GM23248 (cell line): ENCODE data around the gene PCBP1.

ENCODE experiments used
- EZH2 ChIP-seq: fragments of 200-600 bp; sonication (generic); IDR thresholded peaks from 2 replicates; pipeline ENCODE4 v1.6.1; 2018; ENCODE audit warnings: antibody characterized with exemption, mild to moderate bottlenecking; ENCODE audit not compliant: insufficient read depth, poor library complexity, severe bottlenecking
- EZH2phosphoT487 ChIP-seq: fragments of 200-600 bp; sonication (generic); IDR thresholded peaks from 2 replicates; pipeline ENCODE4 v1.6.1; 2018; ENCODE audit warnings: antibody characterized with exemption, moderate library complexity, mild to moderate bottlenecking, low read depth; ENCODE audit not compliant: insufficient read depth

DNA sequence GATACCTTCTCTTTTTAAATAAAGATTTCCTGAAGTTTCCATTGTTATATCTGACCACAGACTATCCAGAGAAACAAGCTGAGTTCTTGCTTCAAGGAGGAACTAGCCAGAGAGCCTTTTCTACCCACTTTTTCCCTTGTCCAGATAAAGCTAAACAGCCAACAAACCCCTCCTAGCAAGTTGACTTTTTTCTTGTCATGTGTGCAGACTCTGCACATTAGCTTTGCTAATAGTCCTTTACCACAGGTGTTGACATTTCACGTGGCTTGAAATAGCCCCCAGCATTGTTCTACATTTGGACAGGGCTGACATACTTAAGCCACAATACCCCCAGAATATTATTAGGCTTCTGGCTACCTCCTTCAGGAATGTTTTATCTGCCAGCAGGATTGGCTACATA is 40.7 kb downstream of the PCBP1 start:
- TF ChIP-seq EZH2 = no peak
- no peak for TF ChIP-seq EZH2phosphoT487
